SH-SY5Y (cell line): ENCODE data around the gene CALHM3.

Experiments used
- GATA2 ChIP-seq: IDR thresholded peaks from 2 replicates; pipeline ENCODE4 v1.6.1; 2011; ENCODE audit warnings: mild to moderate bottlenecking, low read depth, low read length
- GATA3 ChIP-seq: IDR thresholded peaks from 2 replicates; pipeline ENCODE4 v1.6.1; 2011; ENCODE audit warnings: low read depth, mild to moderate bottlenecking, low read length, moderate library complexity

DNA sequence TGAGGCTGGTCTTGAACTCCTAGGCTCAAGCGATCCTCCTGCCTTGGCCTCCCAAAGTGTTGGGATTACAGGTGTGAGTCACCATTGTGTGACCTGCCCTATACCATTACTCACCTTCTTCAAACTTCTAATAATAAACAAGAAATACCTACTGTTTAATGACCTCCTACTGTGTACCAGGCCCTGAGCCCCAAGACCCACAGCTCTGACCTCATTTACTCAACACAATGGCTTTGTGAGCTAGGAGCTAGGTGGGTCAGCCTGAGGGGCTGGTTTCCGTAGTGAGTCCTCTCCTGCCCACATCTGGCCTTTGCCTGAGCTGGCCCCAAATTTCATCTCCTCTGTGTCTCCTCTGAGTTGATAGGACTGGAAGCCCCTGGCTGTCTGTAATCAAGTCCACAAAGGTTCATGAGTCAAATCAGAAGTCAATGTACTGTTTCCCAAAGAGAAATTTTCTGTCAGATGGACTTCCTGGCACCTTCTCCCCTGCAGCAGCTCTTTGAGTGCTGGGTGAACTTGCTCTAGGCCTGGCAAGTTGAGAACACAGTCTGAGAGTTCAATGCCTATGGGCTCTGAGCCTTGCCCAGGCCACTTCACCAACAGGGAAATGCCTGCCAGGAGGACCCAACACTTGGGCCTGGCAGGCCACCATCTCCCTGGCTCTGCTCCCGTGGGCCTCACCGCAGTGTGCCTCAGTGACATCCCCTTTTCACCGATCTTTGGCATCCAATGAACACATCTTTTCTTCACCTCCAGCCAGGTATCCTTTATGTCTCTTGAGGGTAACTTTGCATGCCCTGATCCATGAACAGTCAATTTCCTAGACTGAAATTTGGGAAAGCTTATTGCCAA, 38.4 kb upstream of the CALHM3 start:
- TF ChIP-seq GATA2 (no peak), GATA3 (no peak)
